HepG2 (cell line): ENCODE measurements around the gene NXN. TPM values are rescaled to one million over a fixed set of nuclear protein-coding genes. Genes with fewer than 3 reads are reported as not detected.

Source experiments
- AGO2 ChIP-seq: fragments of 200-400 bp; formaldehyde crosslinking; optimal IDR thresholded peaks from 2 replicates; pipeline ENCODE3; 2017; ENCODE audit warnings: mild to moderate bottlenecking, low read depth, low read length, moderate library complexity
- ELF4 ChIP-seq: sonication (generic); formaldehyde crosslinking; IDR thresholded peaks from 2 replicates; pipeline ENCODE4 v1.5.0; 2020; ENCODE audit warnings: missing genetic modification reagents, mild to moderate bottlenecking, moderate library complexity, borderline replicate concordance
- FLYWCH1 ChIP-seq: sonication (generic); formaldehyde crosslinking; IDR thresholded peaks from 2 replicates; pipeline ENCODE4 v1.8.1; 2023; ENCODE audit warnings: mild to moderate bottlenecking, missing genetic modification reagents
- HIVEP1 ChIP-seq: sonication (generic); formaldehyde crosslinking; IDR thresholded peaks from 2 replicates; pipeline ENCODE4 v1.4.0; 2020; ENCODE audit warnings: mild to moderate bottlenecking, missing genetic modification reagents
- HNRNPLL ChIP-seq: fragments of 200-400 bp; formaldehyde crosslinking; IDR thresholded peaks from 2 replicates; pipeline ENCODE4 v1.6.1; 2017; ENCODE audit warnings: mild to moderate bottlenecking, low read depth, low read length; ENCODE audit not compliant: poor library complexity, severe bottlenecking
- KDM4B ChIP-seq: sonication (generic); formaldehyde crosslinking; IDR thresholded peaks from 2 replicates; pipeline ENCODE4 v1.4.0; 2020; ENCODE audit warnings: missing genetic modification reagents
- MIXL1 ChIP-seq: IDR thresholded peaks from 2 replicates; pipeline ENCODE4 v1.6.1; 2016
- MYNN ChIP-seq: sonication (generic); formaldehyde crosslinking; IDR thresholded peaks from 2 replicates; pipeline ENCODE4 v1.4.0; 2020; ENCODE audit warnings: mild to moderate bottlenecking, low read depth, missing genetic modification reagents
- NFE2 ChIP-seq: sonication (generic); formaldehyde crosslinking; IDR thresholded peaks from 2 replicates; pipeline ENCODE4 v1.4.0; 2020; ENCODE audit warnings: missing genetic modification reagents
- NPAS2 ChIP-seq: sonication (generic); formaldehyde crosslinking; IDR thresholded peaks from 2 replicates; pipeline ENCODE4 v1.8.0; 2022; ENCODE audit warnings: mild to moderate bottlenecking, missing genetic modification reagents, borderline replicate concordance
- NR2F1 ChIP-seq, 2 experiments: fragments of 450-650 bp in 1 of 2; formaldehyde crosslinking in 1 of 2; IDR thresholded peaks; 2 replicates each; pipeline versions ENCODE4 v1.5.0 to v1.6.1; 2016 to 2020; ENCODE audit warnings: mild to moderate bottlenecking in 1 of 2, missing compliant biosample characterization in 1 of 2, missing genetic modification reagents in 1 of 2, moderate library complexity in 1 of 2
- RAD51 ChIP-seq: fragments of 450-650 bp; IDR thresholded peaks from 2 replicates; pipeline ENCODE4 v1.6.1; 2016; ENCODE audit warnings: borderline replicate concordance
- SIX4 ChIP-seq: sonication (generic); formaldehyde crosslinking; IDR thresholded peaks from 2 replicates; pipeline ENCODE4 v1.4.0; 2020; ENCODE audit warnings: missing genetic modification reagents
- SMAD3 ChIP-seq: sonication (generic); formaldehyde crosslinking; IDR thresholded peaks from 2 replicates; pipeline ENCODE4 v1.4.0; 2020; ENCODE audit warnings: missing genetic modification reagents
- SPEN ChIP-seq: sonication (generic); formaldehyde crosslinking; IDR thresholded peaks from 2 replicates; pipeline ENCODE4 v1.5.1; 2020; ENCODE audit warnings: low read depth, mild to moderate bottlenecking, missing genetic modification reagents
- SSRP1 ChIP-seq: IDR thresholded peaks from 2 replicates; pipeline ENCODE4 v1.6.1; 2016; ENCODE audit warnings: control low read depth
- ZBTB38 ChIP-seq: sonication (generic); formaldehyde crosslinking; IDR thresholded peaks from 2 replicates; pipeline ENCODE4 v1.5.1; 2020; ENCODE audit warnings: mild to moderate bottlenecking, missing genetic modification reagents
- ZNF547 ChIP-seq: sonication (generic); formaldehyde crosslinking; IDR thresholded peaks from 2 replicates; pipeline ENCODE4 v1.5.1; 2020; ENCODE audit warnings: mild to moderate bottlenecking, missing genetic modification reagents
- ZNF598 ChIP-seq: sonication (generic); formaldehyde crosslinking; IDR thresholded peaks from 2 replicates; pipeline ENCODE4 v1.5.1; 2020; ENCODE audit warnings: mild to moderate bottlenecking, missing genetic modification reagents, borderline replicate concordance
- ZNF75D ChIP-seq: sonication (generic); formaldehyde crosslinking; IDR thresholded peaks from 2 replicates; pipeline ENCODE4 v1.8.1; 2023; ENCODE audit warnings: missing genetic modification reagents, mild to moderate bottlenecking, borderline replicate concordance
- ZNF850 ChIP-seq: sonication (generic); formaldehyde crosslinking; conservative IDR thresholded peaks from 2 replicates; pipeline ENCODE4 v1.9.0; 2021; ENCODE audit warnings: mild to moderate bottlenecking, missing genetic modification reagents
- ZSCAN31 ChIP-seq: sonication (generic); formaldehyde crosslinking; IDR thresholded peaks from 2 replicates; pipeline ENCODE4 v1.5.0; 2020; ENCODE audit warnings: low read depth, mild to moderate bottlenecking, missing genetic modification reagents
- ZZZ3 ChIP-seq: sonication (generic); formaldehyde crosslinking; IDR thresholded peaks from 2 replicates; pipeline ENCODE4 v1.4.0; 2020; ENCODE audit warnings: missing genetic modification reagents, mild to moderate bottlenecking, borderline replicate concordance
- polyA plus RNA-seq, 8 experiments: library from polyadenylated mRNA; depleted of rRNA in 3 of 8; stranded (reverse) in 7 of 8; unstranded in 1 of 8; fragments of >200 nt; fragmentation: Illumina TruSeq in 4 of 8; extraction: Trizol in 4 of 8; gene quantifications; 2 replicates each; pipeline versions ENCODE4 v1.2.1 to v1.2.3, GENCODE V29; 2011 to 2016; ENCODE audit warnings: low read depth in 4 of 8, missing spikeins in 1 of 8, mixed read lengths in 1 of 8; ENCODE audit not compliant: insufficient read depth in 1 of 8
- total RNA-seq, 5 experiments: library from RNA; depleted of rRNA; stranded (reverse); fragments of >200 nt; fragmentation: Illumina TruSeq; extraction: Trizol; gene quantifications; 2 replicates each; pipeline ENCODE4 v1.2.3, GENCODE V29; 2016; ENCODE audit warnings: low read depth in 1 of 5
- TF ChIP-seq, protein P1 (sequence below): sonication (generic); formaldehyde crosslinking; IDR thresholded peaks from 2 replicates; pipeline ENCODE4 v1.5.0; 2020; ENCODE audit warnings: missing genetic modification reagents
- TF ChIP-seq, protein P2 (sequence below): sonication (generic); formaldehyde crosslinking; IDR thresholded peaks from 2 replicates; pipeline ENCODE4 v1.5.0; 2020; ENCODE audit warnings: mild to moderate bottlenecking, missing genetic modification reagents
- TF ChIP-seq, protein P3 (sequence below): sonication (generic); formaldehyde crosslinking; IDR thresholded peaks from 2 replicates; pipeline ENCODE4 v1.5.0; 2020; ENCODE audit warnings: mild to moderate bottlenecking, missing genetic modification reagents

NXN gene
- total and polyA plus RNA-seq, 2 of the 13 experiments (the other 11 are each of a cell fraction or from before 2014, with no cell fraction given): 22.2 to 24.3 TPM

DNA sequence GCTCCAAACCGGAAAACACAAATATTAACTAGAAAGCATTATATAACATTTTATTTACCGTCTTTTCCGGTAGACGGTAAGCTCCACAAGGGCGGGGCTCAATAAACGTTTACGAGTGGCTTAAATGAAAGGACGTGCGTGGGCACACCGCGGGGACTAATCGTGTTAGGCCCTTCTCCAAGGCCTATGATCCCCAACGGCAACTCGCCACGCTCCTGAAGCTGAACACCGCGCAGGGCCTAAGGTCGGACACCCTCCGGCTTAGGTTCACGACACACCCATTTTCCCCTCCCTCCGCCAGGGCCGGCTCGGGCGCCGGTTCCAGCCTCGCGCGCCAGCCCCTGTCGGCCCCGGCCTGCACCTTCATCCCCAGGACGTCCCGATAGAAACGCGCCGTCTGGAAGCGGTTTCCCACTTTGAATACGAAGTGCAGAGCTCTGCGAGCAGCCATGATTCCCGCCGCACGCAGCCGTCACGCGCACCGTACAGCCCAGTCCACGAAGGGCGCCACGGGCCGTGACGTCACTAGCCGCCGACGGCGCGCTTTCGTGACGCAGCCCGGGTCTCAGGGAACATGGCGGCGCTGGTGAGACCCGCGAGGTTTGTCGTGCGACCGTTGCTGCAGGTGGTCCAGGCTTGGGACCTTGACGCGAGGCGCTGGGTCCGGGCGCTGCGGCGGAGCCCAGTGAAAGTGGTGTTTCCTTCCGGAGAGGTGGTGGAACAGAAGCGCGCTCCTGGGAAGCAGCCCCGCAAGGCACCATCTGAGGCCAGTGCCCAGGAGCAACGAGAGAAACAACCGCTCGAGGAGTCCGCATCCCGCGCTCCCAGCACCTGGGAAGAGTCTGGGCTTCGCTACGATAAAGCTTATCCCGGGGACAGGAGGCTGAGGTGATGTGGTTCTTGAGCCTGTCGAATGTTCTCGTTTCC lies 197.5 kb downstream of the NXN start, which contains the start of the genes GLOD4 and MRM3 (continued):
- TF ChIP-seq ZNF75D (CRISPR knock-in tag): no peak
- TF ChIP-seq, protein P1, sequence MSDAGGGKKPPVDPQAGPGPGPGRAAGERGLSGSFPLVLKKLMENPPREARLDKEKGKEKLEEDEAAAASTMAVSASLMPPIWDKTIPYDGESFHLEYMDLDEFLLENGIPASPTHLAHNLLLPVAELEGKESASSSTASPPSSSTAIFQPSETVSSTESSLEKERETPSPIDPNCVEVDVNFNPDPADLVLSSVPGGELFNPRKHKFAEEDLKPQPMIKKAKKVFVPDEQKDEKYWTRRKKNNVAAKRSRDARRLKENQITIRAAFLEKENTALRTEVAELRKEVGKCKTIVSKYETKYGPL (CRISPR knock-in tag): peak; percentile 22; the same call in 1 of the 2 replicates
- TF ChIP-seq SPEN (CRISPR knock-in tag): peak; percentile 98
- TF ChIP-seq FLYWCH1 (CRISPR knock-in tag): no peak
- no peak for TF ChIP-seq NFE2 (CRISPR knock-in tag)
- TF ChIP-seq SSRP1 (CRISPR knock-in tag): 0 out of 2 replicates have a peak, but pooled peaks have one; percentile 43
- TF ChIP-seq KDM4B: peak; percentile 27; the same call in 1 of the 2 replicates
- TF ChIP-seq, protein P2, sequence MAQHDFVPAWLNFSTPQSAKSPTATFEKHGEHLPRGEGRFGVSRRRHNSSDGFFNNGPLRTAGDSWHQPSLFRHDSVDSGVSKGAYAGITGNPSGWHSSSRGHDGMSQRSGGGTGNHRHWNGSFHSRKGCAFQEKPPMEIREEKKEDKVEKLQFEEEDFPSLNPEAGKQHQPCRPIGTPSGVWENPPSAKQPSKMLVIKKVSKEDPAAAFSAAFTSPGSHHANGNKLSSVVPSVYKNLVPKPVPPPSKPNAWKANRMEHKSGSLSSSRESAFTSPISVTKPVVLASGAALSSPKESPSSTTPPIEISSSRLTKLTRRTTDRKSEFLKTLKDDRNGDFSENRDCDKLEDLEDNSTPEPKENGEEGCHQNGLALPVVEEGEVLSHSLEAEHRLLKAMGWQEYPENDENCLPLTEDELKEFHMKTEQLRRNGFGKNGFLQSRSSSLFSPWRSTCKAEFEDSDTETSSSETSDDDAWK (CRISPR knock-in tag): no peak
- peak; percentile 93 for TF ChIP-seq HIVEP1 (CRISPR knock-in tag)
- no peak for TF ChIP-seq ZNF850 (CRISPR knock-in tag)
- TF ChIP-seq ZZZ3 (CRISPR knock-in tag): peak; percentile 92
- TF ChIP-seq ZBTB38 (CRISPR knock-in tag): peak; percentile 97
- peak; percentile 20; the same call in 1 of the 2 replicates for TF ChIP-seq ZNF598 (CRISPR knock-in tag)
- no peak for TF ChIP-seq RAD51
- TF ChIP-seq SIX4 (CRISPR knock-in tag): peak; percentile 69
- TF ChIP-seq ELF4 (CRISPR knock-in tag): no peak
- TF ChIP-seq, protein P3, sequence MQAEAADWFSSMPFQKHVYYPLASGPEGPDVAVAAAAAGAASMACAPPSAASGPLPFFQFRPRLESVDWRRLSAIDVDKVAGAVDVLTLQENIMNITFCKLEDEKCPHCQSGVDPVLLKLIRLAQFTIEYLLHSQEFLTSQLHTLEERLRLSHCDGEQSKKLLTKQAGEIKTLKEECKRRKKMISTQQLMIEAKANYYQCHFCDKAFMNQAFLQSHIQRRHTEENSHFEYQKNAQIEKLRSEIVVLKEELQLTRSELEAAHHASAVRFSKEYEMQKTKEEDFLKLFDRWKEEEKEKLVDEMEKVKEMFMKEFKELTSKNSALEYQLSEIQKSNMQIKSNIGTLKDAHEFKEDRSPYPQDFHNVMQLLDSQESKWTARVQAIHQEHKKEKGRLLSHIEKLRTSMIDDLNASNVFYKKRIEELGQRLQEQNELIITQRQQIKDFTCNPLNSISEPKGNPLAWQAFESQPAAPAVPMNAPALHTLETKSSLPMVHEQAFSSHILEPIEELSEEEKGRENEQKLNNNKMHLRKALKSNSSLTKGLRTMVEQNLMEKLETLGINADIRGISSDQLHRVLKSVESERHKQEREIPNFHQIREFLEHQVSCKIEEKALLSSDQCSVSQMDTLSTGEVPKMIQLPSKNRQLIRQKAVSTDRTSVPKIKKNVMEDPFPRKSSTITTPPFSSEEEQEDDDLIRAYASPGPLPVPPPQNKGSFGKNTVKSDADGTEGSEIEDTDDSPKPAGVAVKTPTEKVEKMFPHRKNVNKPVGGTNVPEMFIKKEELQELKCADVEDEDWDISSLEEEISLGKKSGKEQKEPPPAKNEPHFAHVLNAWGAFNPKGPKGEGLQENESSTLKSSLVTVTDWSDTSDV: no peak; the same call in 1 of the 2 replicates
- TF ChIP-seq ZNF547: peak; percentile 80; the same call in 1 of the 2 replicates
- peak; percentile 65 for TF ChIP-seq HNRNPLL
- TF ChIP-seq NR2F1 (CRISPR knock-in tag; IDR thresholded peaks at IDR 0.05): peak in 1 of 2 experiments; percentile 22; a peak in 1 of 4 replicates
- no peak; the same call in 1 of the 2 replicates for TF ChIP-seq MIXL1
- TF ChIP-seq NPAS2 (CRISPR knock-in tag): no peak
- TF ChIP-seq MYNN (CRISPR knock-in tag): no peak
- peak; percentile 96 for TF ChIP-seq ZSCAN31
- TF ChIP-seq SMAD3 (CRISPR knock-in tag): 0 out of 2 replicates have a peak, but pooled peaks have one; percentile 58
- peak; percentile 76 for TF ChIP-seq AGO2
